Lung (tissue), 12 donors: ENCODE results near the gene MAF. TPM values are rescaled to one million over a fixed set of nuclear protein-coding genes. Genes with fewer than 3 reads are reported as not detected.
A peak's percentile ranks its signal among the peaks of the same experiment; 100 is the strongest.

ENCODE experiments used
- ATAC-seq: fragments of 200-7000 bp; cut with Tn5 transposase; one replicate; pipeline ENCODE4 v1.9.1; 2020; ENCODE audit warnings: moderate number of reproducible peaks; ENCODE audit not compliant: insufficient read depth, low FRiP score
- DNase-seq, 3 donors: peaks; one replicate each; pipeline ENCODE4 v3.0.0-alpha.2; 2013 to 2017
- H3K27ac ChIP-seq, 2 donors: one replicate each; pipeline ENCODE4 v1.5.1; 2013; ENCODE audit warnings: mild to moderate bottlenecking in 2 of 2, moderate library complexity in 2 of 2, control low read depth in 1 of 2, inconsistent platforms in 1 of 2, low read depth in 1 of 2, low read length in 1 of 2
- H3K27me3 ChIP-seq, 3 donors: one replicate each; pipeline ENCODE4 v1.5.1; 2013; ENCODE audit warnings: low read length in 2 of 3; ENCODE audit not compliant: control insufficient read depth in 3 of 3, insufficient read depth in 3 of 3
- H3K36me3 ChIP-seq, 4 donors: one replicate each; pipeline ENCODE4 v1.5.1; 2013; ENCODE audit warnings: low read length in 4 of 4, mild to moderate bottlenecking in 1 of 4, moderate library complexity in 1 of 4; ENCODE audit not compliant: control insufficient read depth in 4 of 4, insufficient read depth in 4 of 4
- H3K4me1 ChIP-seq, 5 donors: one replicate each; pipeline ENCODE4 v1.5.1; 2013; ENCODE audit warnings: low read length in 5 of 5, mild to moderate bottlenecking in 2 of 5, moderate library complexity in 1 of 5; ENCODE audit not compliant: control insufficient read depth in 5 of 5, insufficient read depth in 5 of 5
- H3K4me3 ChIP-seq: one replicate; pipeline ENCODE4 v1.5.1; 2013; ENCODE audit warnings: mild to moderate bottlenecking, control low read depth, moderate library complexity
- H3K9ac ChIP-seq, 2 donors: one replicate each; pipeline ENCODE4 v1.5.1; 2013; ENCODE audit warnings: low read length in 2 of 2, control low read depth in 1 of 2; ENCODE audit not compliant: insufficient read depth in 1 of 2
- H3K9me3 ChIP-seq, 4 donors: one replicate each; pipeline ENCODE4 v1.5.1; 2013; ENCODE audit warnings: low read length in 3 of 4, mild to moderate bottlenecking in 1 of 4, moderate library complexity in 1 of 4; ENCODE audit not compliant: control insufficient read depth in 4 of 4, insufficient read depth in 3 of 4
- CTCF ChIP-seq: IDR thresholded peaks from 2 replicates; pipeline ENCODE4 v1.5.1; 2012; ENCODE audit warnings: mild to moderate bottlenecking; ENCODE audit errors: control extremely low read depth, extremely low read depth
- WGBS, 2 donors: extraction: QIAGEN DNeasy Blood & Tissue Kit; methylation state at CpG; one replicate each; pipeline ENCODE4 v1.1.7; 2013; 5-methylcytosine and 5-hydroxymethylcytosine counted together
- polyA plus RNA-seq, 2 donors: library from polyadenylated mRNA; stranded (reverse); fragments of 200-250 nt; gene quantifications; one replicate each; pipeline ENCODE4 v1.2.1, GENCODE V29; 2013
- total RNA-seq, 2 donors: library from RNA; depleted of rRNA in 1 of 2; stranded (reverse); fragments of >200 nt in 1 of 2; gene quantifications; one replicate each; pipeline ENCODE4 v1.2.1, GENCODE V29; 2014 to 2021
- donor health status: control.
- donor health status: control.
- donor health status: Bipolar disorder and iron deficiency.
- donor health status: healthy.
- donor health status: DM: yes; HTN: yes; CAD: no.

The MAF gene
- total and polyA plus RNA-seq, 4 donors, result 7.0 to 66.8 (median 30.1) TPM

- H3K9me3 ChIP-seq, result no peaks in the 10 kb centered on the region
- DNase-seq (no peak), ATAC-seq (no peak)
- H3K4me3 ChIP-seq, result no peak overlapping the region
- H3K9ac ChIP-seq, result no peak overlapping the region
- H3K27me3 ChIP-seq, result no peaks in the 10 kb centered on the region
- H3K4me1 ChIP-seq, result peaks cover 0 to 8% (median 0%) of the 10 kb centered on the region in 5 donors
- WGBS, 2 donors, result 81 to 90% methylated on average over 4 of the region's 4 CpGs
- no peaks in the 10 kb centered on the region for H3K36me3 ChIP-seq
- no peak overlapping the region for H3K27ac ChIP-seq
- TF ChIP-seq CTCF, result no peak
Observed at GRCh38 chr16:79613009-79613408, 12.5 kb upstream of the MAF start.

GRCh38 chr16:79612207-79612606 is 11.7 kb upstream of the MAF start:
- DNase-seq (no peak), ATAC-seq (no peak)
- H3K9ac ChIP-seq, result no peak overlapping the region
- peaks cover 0 to 15% (median 0%) of the 10 kb centered on the region in 5 donors for H3K4me1 ChIP-seq
- no peaks in the 10 kb centered on the region for H3K27me3 ChIP-seq
- no peak overlapping the region for H3K4me3 ChIP-seq
- TF ChIP-seq CTCF, result no peak
- no peaks in the 10 kb centered on the region for H3K36me3 ChIP-seq
- no peaks in the 10 kb centered on the region for H3K9me3 ChIP-seq
- WGBS, 2 donors, result 90% methylated on average over 2 of the region's 2 CpGs
- H3K27ac ChIP-seq, result no peak overlapping the region

GRCh38 chr16:79610771-79611170 is 10.2 kb upstream of the MAF start:
- no peak overlapping the region for H3K27ac ChIP-seq
- WGBS, 2 donors, result 83 to 84% methylated on average over 4 of the region's 4 CpGs
- DNase-seq, result peak in 1 of 3 donors; percentile 33
- ATAC-seq, result no peak
- TF ChIP-seq CTCF, result no peak
- no peaks in the 10 kb centered on the region for H3K9me3 ChIP-seq
- H3K9ac ChIP-seq, result no peak overlapping the region
- H3K4me3 ChIP-seq, result no peak overlapping the region
- no peaks in the 10 kb centered on the region for H3K36me3 ChIP-seq
- H3K27me3 ChIP-seq, result no peaks in the 10 kb centered on the region
- peaks cover 0 to 20% (median 0%) of the 10 kb centered on the region in 5 donors for H3K4me1 ChIP-seq

GRCh38 chr16:79609861-79610260 is 9.3 kb upstream of the MAF start:
- Histone ChIP-seq H3K36me3 (no peaks in the 10 kb centered on the region), H3K4me1 (peaks cover 0 to 23% (median 0%) of the 10 kb centered on the region in 5 donors), H3K27me3 (no peaks in the 10 kb centered on the region), H3K27ac (no peak overlapping the region), H3K4me3 (no peak overlapping the region), H3K9ac (no peak overlapping the region), H3K9me3 (no peaks in the 10 kb centered on the region)
- TF ChIP-seq CTCF, result no peak
- WGBS, 2 donors, result 54 to 56% methylated on average over 7 of the region's 7 CpGs
- DNase-seq, result peak in 1 of 3 donors; percentile 15
- ATAC-seq, result no peak
